GM23338 (cell line): Measurements from ENCODE around the gene TBC1D2B. TPM values are rescaled to one million over a fixed set of nuclear protein-coding genes. Genes with fewer than 3 reads are reported as not detected.

Source experiments
- ATAC-seq: fragments of 200-7000 bp; cut with Tn5 transposase; 3 replicates; pipeline ENCODE4 v1.9.1; 2020
- DNase-seq: peaks from one replicate; pipeline ENCODE4 v3.0.0-alpha.2; 2015; ENCODE audit warnings: low spot score
- H2AFZ ChIP-seq: fragments of 200-600 bp; sonication (generic); 2 replicates; pipeline ENCODE4 v1.8.0; 2016; ENCODE audit warnings: antibody characterized with exemption, mild to moderate bottlenecking, moderate library complexity
- H3F3A ChIP-seq: fragments of 200-600 bp; sonication (generic); replicated peaks from 2 replicates; pipeline ENCODE4 v1.8.0; 2017; ENCODE audit warnings: antibody characterized with exemption, mixed run types, low read depth
- H3K27ac ChIP-seq: fragments of 200-600 bp; sonication (generic); 2 replicates; pipeline ENCODE4 v1.6.1; 2016; ENCODE audit warnings: low read depth
- H3K27me3 ChIP-seq: fragments of 200-600 bp; sonication (generic); 2 replicates; pipeline ENCODE4 v1.8.0; 2016; ENCODE audit warnings: mild to moderate bottlenecking, mixed run types, moderate library complexity; ENCODE audit not compliant: insufficient read depth
- H3K36me3 ChIP-seq: fragments of 200-600 bp; sonication (generic); 2 replicates; pipeline ENCODE4 v1.8.0; 2016; ENCODE audit warnings: mild to moderate bottlenecking; ENCODE audit not compliant: insufficient read depth
- H3K4me1 ChIP-seq: fragments of 200-600 bp; sonication (generic); 2 replicates; pipeline ENCODE4 v1.8.0; 2016; ENCODE audit warnings: mild to moderate bottlenecking, moderate library complexity; ENCODE audit not compliant: insufficient read depth
- H3K4me2 ChIP-seq: fragments of 200-600 bp; sonication (generic); 2 replicates; pipeline ENCODE4 v1.7.1; 2017; ENCODE audit warnings: mixed run types
- H3K4me3 ChIP-seq: fragments of 200-600 bp; sonication (generic); 2 replicates; pipeline ENCODE4 v1.6.1; 2016; ENCODE audit warnings: mixed run types
- H3K79me2 ChIP-seq: fragments of 200-600 bp; sonication (generic); replicated peaks from 2 replicates; pipeline ENCODE4 v1.8.0; 2017; ENCODE audit warnings: mild to moderate bottlenecking; ENCODE audit not compliant: insufficient read depth
- H3K9me2 ChIP-seq: fragments of 200-600 bp; sonication (generic); 2 replicates; pipeline ENCODE4 v1.8.0; 2017; ENCODE audit not compliant: insufficient read depth
- H4K20me1 ChIP-seq: fragments of 200-600 bp; sonication (generic); replicated peaks from 2 replicates; pipeline ENCODE4 v1.8.0; 2017; ENCODE audit warnings: mild to moderate bottlenecking; ENCODE audit not compliant: insufficient read depth
- H3K27ac Mint-ChIP-seq: 2 replicates; pipeline ENCODE4 v1.8.0; 2020; ENCODE audit warnings: inconsistent platforms, mild to moderate bottlenecking, moderate library complexity, mixed read lengths
- H3K27me3 Mint-ChIP-seq: 3 replicates; pipeline ENCODE4 v1.8.0; 2022; ENCODE audit warnings: low read depth, mild to moderate bottlenecking, moderate library complexity, mixed read lengths, inconsistent platforms; ENCODE audit not compliant: insufficient read depth, poor library complexity
- H3K36me3 Mint-ChIP-seq: 3 replicates; pipeline ENCODE4 v1.8.0; 2021; ENCODE audit warnings: low read depth, mild to moderate bottlenecking, inconsistent platforms, moderate library complexity, mixed read lengths
- H3K4me1 Mint-ChIP-seq: 3 replicates; pipeline ENCODE4 v1.8.0; 2020; ENCODE audit warnings: mild to moderate bottlenecking, inconsistent platforms, mixed read lengths
- H3K4me3 Mint-ChIP-seq: 3 replicates; pipeline ENCODE4 v1.8.0; 2021; ENCODE audit warnings: moderate library complexity, mild to moderate bottlenecking, inconsistent platforms, mixed read lengths
- H3K9me3 Mint-ChIP-seq: 3 replicates; pipeline ENCODE4 v1.8.0; 2020; ENCODE audit warnings: moderate library complexity, mild to moderate bottlenecking, inconsistent platforms, mixed read lengths
- EZH2 ChIP-seq: fragments of 200-600 bp; sonication (generic); IDR thresholded peaks from one replicate; pipeline ENCODE4 v1.8.0; 2017; ENCODE audit warnings: antibody characterized with exemption, mild to moderate bottlenecking, low read depth; ENCODE audit not compliant: unreplicated experiment
- JUNB ChIP-seq: IDR thresholded peaks from one replicate; pipeline ENCODE4 v1.6.1; 2016; ENCODE audit warnings: antibody characterized with exemption; ENCODE audit not compliant: unreplicated experiment
- NANOG ChIP-seq: IDR thresholded peaks from 2 replicates; pipeline ENCODE4 v1.6.1; 2016; ENCODE audit warnings: antibody characterized with exemption, borderline replicate concordance
- POLR2AphosphoS5 ChIP-seq: IDR thresholded peaks from 2 replicates; pipeline ENCODE4 v1.6.1; 2016; ENCODE audit warnings: antibody characterized with exemption, low read depth
- REST ChIP-seq: IDR thresholded peaks from one replicate; pipeline ENCODE4 v1.6.1; 2018; ENCODE audit warnings: antibody characterized with exemption; ENCODE audit not compliant: unreplicated experiment
- STAT1 ChIP-seq: IDR thresholded peaks from one replicate; pipeline ENCODE4 v1.6.1; 2016; ENCODE audit warnings: antibody characterized with exemption; ENCODE audit not compliant: unreplicated experiment
- ZNF114 ChIP-seq: fragments of 250-450 bp; sonication (Bioruptor Pico); IDR thresholded peaks from 2 replicates; pipeline ENCODE4 v1.5.0; 2020; ENCODE audit warnings: mild to moderate bottlenecking, moderate library complexity
- ZNF331 ChIP-seq: fragments of 250-450 bp; sonication (Bioruptor Pico); IDR thresholded peaks from 2 replicates; pipeline ENCODE4 v1.5.0; 2020; ENCODE audit warnings: low read depth, mild to moderate bottlenecking, moderate library complexity
- polyA plus RNA-seq: library from polyadenylated mRNA; unstranded; fragments of >200 nt; fragmentation: Nextera tagmentation; extraction: Ambion mirVana; gene quantifications from 2 replicates; pipeline ENCODE4 v1.2.1, GENCODE V29; 2016
- total RNA-seq: library from RNA; depleted of rRNA; stranded (reverse); fragments of >200 nt; shearing (Covaris generic); gene quantifications from 2 replicates; pipeline ENCODE4 v1.2.3, GENCODE V29; 2014

TBC1D2B gene
- total and polyA plus RNA-seq, 2 experiments from 2014 or later, result 3.6 to 17.8 TPM

- H3K9me2 ChIP-seq, result no peaks in the 10 kb centered on the region
- H3K27ac ChIP-seq, result no peak overlapping the region
- no peak for TF ChIP-seq JUNB
- no peak overlapping the region for H3K4me2 ChIP-seq
- H3K9me3 Mint-ChIP-seq, result no peaks in the 10 kb centered on the region
- no peaks in the 10 kb centered on the region for H3K36me3 Mint-ChIP-seq
- H3K4me3 ChIP-seq, result no peak overlapping the region
- no peak for DNase-seq
- H3K27me3 ChIP-seq, result no peaks in the 10 kb centered on the region
- H3K4me1 ChIP-seq, result 0 out of 2 replicates have a peak, but pooled peaks cover 5% of the 10 kb centered on the region
- no peaks in the 10 kb centered on the region for H3F3A ChIP-seq
- H3K4me3 Mint-ChIP-seq, result no peak overlapping the region
- H4K20me1 ChIP-seq, result no peaks in the 10 kb centered on the region
- H2AFZ ChIP-seq, result no peak overlapping the region
- ATAC-seq, result no peak
- H3K79me2 ChIP-seq, result no peaks in the 10 kb centered on the region
- H3K36me3 ChIP-seq, result peaks cover 5% of the 10 kb centered on the region; the same call in 1 of the 2 replicates
- H3K4me1 Mint-ChIP-seq, result no peaks in the 10 kb centered on the region; the same call in 2 of the 3 replicates
- no peak overlapping the region for H3K27ac Mint-ChIP-seq
- H3K27me3 Mint-ChIP-seq, result no peaks in the 10 kb centered on the region
Observed at GRCh38 chr15:78045189-78045588, 32.3 kb downstream of the TBC1D2B start.

GRCh38 chr15:78044407-78045155, 32.9 kb downstream of the TBC1D2B start:
- no peak for DNase-seq
- H3K9me2 ChIP-seq, result no peaks in the 10 kb centered on the region
- Mint-ChIP-seq H3K27ac (no peak overlapping the region), H3K4me1 (no peaks in the 10 kb centered on the region; the same call in 2 of the 3 replicates), H3K9me3 (no peaks in the 10 kb centered on the region), H3K4me3 (no peak overlapping the region), H3K36me3 (no peaks in the 10 kb centered on the region), H3K27me3 (no peaks in the 10 kb centered on the region)
- no peak overlapping the region for H3K4me2 ChIP-seq
- H3K27me3 ChIP-seq, result no peaks in the 10 kb centered on the region
- no peaks in the 10 kb centered on the region for H3F3A ChIP-seq
- no peak for TF ChIP-seq EZH2
- no peak for TF ChIP-seq NANOG
- TF ChIP-seq STAT1, result no peak
- TF ChIP-seq POLR2AphosphoS5, result no peak
- no peak for TF ChIP-seq ZNF331 (CRISPR knock-in tag)
- no peak for TF ChIP-seq REST
- TF ChIP-seq ZNF114 (CRISPR knock-in tag), result no peak
- H2AFZ ChIP-seq, result no peak overlapping the region
- no peak overlapping the region for H3K4me3 ChIP-seq
- no peaks in the 10 kb centered on the region for H4K20me1 ChIP-seq
- no peak for ATAC-seq
- H3K36me3 ChIP-seq, result peaks cover 5% of the 10 kb centered on the region; the same call in 1 of the 2 replicates
- 0 out of 2 replicates have a peak, but pooled peaks cover under 1% of the 10 kb centered on the region for H3K4me1 ChIP-seq
- H3K79me2 ChIP-seq, result no peaks in the 10 kb centered on the region
- no peak overlapping the region for H3K27ac ChIP-seq
